ENCODE data around the gene IGF2BP2. TPM values are rescaled to one million over a fixed set of nuclear protein-coding genes. Genes with fewer than 3 reads are reported as not detected.

IGF2BP2 gene
- total and polyA plus RNA-seq, 9 of the 15 experiments (the other 6 are each of a cell fraction or from before 2014, with no cell fraction given), result 3.2 to 59.6 (median 30.5) TPM

DNA sequence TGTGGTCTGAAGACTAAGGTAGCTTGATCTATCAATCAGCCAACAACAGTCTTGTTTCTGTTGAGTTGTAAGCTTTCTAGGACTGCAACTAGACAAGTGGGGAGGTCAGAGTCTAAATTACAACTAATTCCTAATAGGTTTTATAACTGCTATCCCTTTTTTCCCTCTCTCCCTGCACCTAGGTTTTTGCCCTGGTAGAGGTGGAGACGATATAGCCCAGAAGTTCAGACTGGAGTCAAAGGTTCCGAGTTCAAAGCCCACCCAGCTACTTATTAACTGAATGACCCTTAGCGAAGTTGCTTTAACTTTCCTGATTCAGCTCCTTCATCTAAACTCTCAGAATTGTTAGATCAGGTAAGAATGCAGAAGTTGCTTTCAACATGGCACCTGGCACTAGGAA is 100.6 kb downstream of the IGF2BP2 start:
- no peak overlapping the region for H3K4me2 ChIP-seq (ENCODE audit: insufficient read depth, low read length)
- in situ Hi-C loops (cut with MboI) (no loop called here), intact Hi-C loops (cut with micrococcal nuclease) (no loop called here)
- peaks cover 6% of the 10 kb centered on the region in 2 experiments; a peak in 3 of 5 replicates for H3K4me1 ChIP-seq (replicated peaks in 1 of 2; ENCODE audit: control insufficient read depth in 2 of 2, insufficient read depth in 2 of 2, low read length in 2 of 2)
- POLR2A ChIA-PET, result interaction anchor here (0.6 to 2.4 kb wide), 4 partner anchors 9 to 235 kb away, joined by 3 to 13 read pairs (median 3); no protein-coding TSS in a partner anchor
- H2AFZ ChIP-seq (ENCODE audit: low read depth, low read length), result no peak overlapping the region
- ATAC-seq (no peak), FAIRE-seq (no peak), DNase-seq (ENCODE audit: extremely low read depth in 1 of 4, low spot score in 3 of 4) (no peak)
- peaks cover 54% of the 10 kb centered on the region for H3K79me2 ChIP-seq (ENCODE audit: control insufficient read depth, insufficient read depth, low read length)
- peaks cover 3% of the 10 kb centered on the region; the same call in 2 of the 3 replicates for H3K36me3 ChIP-seq (ENCODE audit: control insufficient read depth, insufficient read depth, low read length)
- TF ChIP-seq, protein P1, sequence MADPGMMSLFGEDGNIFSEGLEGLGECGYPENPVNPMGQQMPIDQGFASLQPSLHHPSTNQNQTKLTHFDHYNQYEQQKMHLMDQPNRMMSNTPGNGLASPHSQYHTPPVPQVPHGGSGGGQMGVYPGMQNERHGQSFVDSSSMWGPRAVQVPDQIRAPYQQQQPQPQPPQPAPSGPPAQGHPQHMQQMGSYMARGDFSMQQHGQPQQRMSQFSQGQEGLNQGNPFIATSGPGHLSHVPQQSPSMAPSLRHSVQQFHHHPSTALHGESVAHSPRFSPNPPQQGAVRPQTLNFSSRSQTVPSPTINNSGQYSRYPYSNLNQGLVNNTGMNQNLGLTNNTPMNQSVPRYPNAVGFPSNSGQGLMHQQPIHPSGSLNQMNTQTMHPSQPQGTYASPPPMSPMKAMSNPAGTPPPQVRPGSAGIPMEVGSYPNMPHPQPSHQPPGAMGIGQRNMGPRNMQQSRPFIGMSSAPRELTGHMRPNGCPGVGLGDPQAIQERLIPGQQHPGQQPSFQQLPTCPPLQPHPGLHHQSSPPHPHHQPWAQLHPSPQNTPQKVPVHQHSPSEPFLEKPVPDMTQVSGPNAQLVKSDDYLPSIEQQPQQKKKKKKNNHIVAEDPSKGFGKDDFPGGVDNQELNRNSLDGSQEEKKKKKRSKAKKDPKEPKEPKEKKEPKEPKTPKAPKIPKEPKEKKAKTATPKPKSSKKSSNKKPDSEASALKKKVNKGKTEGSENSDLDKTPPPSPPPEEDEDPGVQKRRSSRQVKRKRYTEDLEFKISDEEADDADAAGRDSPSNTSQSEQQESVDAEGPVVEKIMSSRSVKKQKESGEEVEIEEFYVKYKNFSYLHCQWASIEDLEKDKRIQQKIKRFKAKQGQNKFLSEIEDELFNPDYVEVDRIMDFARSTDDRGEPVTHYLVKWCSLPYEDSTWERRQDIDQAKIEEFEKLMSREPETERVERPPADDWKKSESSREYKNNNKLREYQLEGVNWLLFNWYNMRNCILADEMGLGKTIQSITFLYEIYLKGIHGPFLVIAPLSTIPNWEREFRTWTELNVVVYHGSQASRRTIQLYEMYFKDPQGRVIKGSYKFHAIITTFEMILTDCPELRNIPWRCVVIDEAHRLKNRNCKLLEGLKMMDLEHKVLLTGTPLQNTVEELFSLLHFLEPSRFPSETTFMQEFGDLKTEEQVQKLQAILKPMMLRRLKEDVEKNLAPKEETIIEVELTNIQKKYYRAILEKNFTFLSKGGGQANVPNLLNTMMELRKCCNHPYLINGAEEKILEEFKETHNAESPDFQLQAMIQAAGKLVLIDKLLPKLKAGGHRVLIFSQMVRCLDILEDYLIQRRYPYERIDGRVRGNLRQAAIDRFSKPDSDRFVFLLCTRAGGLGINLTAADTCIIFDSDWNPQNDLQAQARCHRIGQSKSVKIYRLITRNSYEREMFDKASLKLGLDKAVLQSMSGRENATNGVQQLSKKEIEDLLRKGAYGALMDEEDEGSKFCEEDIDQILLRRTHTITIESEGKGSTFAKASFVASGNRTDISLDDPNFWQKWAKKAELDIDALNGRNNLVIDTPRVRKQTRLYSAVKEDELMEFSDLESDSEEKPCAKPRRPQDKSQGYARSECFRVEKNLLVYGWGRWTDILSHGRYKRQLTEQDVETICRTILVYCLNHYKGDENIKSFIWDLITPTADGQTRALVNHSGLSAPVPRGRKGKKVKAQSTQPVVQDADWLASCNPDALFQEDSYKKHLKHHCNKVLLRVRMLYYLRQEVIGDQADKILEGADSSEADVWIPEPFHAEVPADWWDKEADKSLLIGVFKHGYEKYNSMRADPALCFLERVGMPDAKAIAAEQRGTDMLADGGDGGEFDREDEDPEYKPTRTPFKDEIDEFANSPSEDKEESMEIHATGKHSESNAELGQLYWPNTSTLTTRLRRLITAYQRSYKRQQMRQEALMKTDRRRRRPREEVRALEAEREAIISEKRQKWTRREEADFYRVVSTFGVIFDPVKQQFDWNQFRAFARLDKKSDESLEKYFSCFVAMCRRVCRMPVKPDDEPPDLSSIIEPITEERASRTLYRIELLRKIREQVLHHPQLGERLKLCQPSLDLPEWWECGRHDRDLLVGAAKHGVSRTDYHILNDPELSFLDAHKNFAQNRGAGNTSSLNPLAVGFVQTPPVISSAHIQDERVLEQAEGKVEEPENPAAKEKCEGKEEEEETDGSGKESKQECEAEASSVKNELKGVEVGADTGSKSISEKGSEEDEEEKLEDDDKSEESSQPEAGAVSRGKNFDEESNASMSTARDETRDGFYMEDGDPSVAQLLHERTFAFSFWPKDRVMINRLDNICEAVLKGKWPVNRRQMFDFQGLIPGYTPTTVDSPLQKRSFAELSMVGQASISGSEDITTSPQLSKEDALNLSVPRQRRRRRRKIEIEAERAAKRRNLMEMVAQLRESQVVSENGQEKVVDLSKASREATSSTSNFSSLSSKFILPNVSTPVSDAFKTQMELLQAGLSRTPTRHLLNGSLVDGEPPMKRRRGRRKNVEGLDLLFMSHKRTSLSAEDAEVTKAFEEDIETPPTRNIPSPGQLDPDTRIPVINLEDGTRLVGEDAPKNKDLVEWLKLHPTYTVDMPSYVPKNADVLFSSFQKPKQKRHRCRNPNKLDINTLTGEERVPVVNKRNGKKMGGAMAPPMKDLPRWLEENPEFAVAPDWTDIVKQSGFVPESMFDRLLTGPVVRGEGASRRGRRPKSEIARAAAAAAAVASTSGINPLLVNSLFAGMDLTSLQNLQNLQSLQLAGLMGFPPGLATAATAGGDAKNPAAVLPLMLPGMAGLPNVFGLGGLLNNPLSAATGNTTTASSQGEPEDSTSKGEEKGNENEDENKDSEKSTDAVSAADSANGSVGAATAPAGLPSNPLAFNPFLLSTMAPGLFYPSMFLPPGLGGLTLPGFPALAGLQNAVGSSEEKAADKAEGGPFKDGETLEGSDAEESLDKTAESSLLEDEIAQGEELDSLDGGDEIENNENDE (IDR thresholded peaks at IDR 0.05; ENCODE audit: low read depth, low read length), result no peak
- no peak for TF ChIP-seq PPARD (CRISPR knock-in tag; IDR thresholded peaks at IDR 0.05)
- no peak for TF ChIP-seq ZFP1 (CRISPR knock-in tag; IDR thresholded peaks at IDR 0.05)
- TF ChIP-seq HCFC1 (IDR thresholded peaks at IDR 0.05; ENCODE audit: low read depth, low read length), result no peak
- no peak for TF ChIP-seq U2AF2 (optimal IDR thresholded peaks at IDR 0.05; ENCODE audit: low read depth, low read length)
- no peak for TF ChIP-seq BRCA1 (IDR thresholded peaks at IDR 0.05)
- no peak for TF ChIP-seq BRCA1 (CRISPR knock-in tag; IDR thresholded peaks at IDR 0.05)
- no peak for TF ChIP-seq NBN (IDR thresholded peaks at IDR 0.05; ENCODE audit: low read depth)
- no peak for TF ChIP-seq ZNF445 (CRISPR knock-in tag; IDR thresholded peaks at IDR 0.05; ENCODE audit: low read depth)
- TF ChIP-seq TBL1XR1 (IDR thresholded peaks at IDR 0.05; ENCODE audit: low read length in 2 of 2), result no peak
- TF ChIP-seq ZNF124 (CRISPR knock-in tag; IDR thresholded peaks at IDR 0.05), result no peak
- no peak for TF ChIP-seq ZNF551 (CRISPR knock-in tag; IDR thresholded peaks at IDR 0.05)
- H3K4me3 ChIP-seq, result no peak overlapping the region
- no TSS peak for BruUV-seq (replicated peaks)
- H3K27ac ChIP-seq (ENCODE audit: extremely low read depth, low read depth, low read length), result no peak overlapping the region
- CTCF ChIA-PET (ENCODE audit: low intra/inter-chr PET ratio), result no interaction called here
- H3K9me1 ChIP-seq (ENCODE audit: control insufficient read depth, insufficient read depth, low read length), result no peaks in the 10 kb centered on the region
- H3K9ac ChIP-seq (ENCODE audit: insufficient read depth in 1 of 2, low read depth in 2 of 2, low read length in 2 of 2), result no peak overlapping the region; a peak in 1 of 4 replicates
- peaks cover 16% of the 10 kb centered on the region for H4K20me1 ChIP-seq (replicated peaks; ENCODE audit: control insufficient read depth, insufficient read depth, low read length)
- WGBS (ENCODE audit: insufficient coverage, low coverage, missing lambda C conversion rate), result 80% methylated on average over 3 of the region's 3 CpGs
- no peaks in the 10 kb centered on the region for H3K9me3 ChIP-seq (replicated peaks; ENCODE audit: control insufficient read depth, insufficient read depth, low read depth, low read length)
- no peaks in the 10 kb centered on the region for H3K27me3 ChIP-seq (ENCODE audit: control insufficient read depth in 2 of 2, insufficient read depth in 2 of 2, low read length in 2 of 2)
